Heart right ventricle (tissue), 16 donors: Measurements from ENCODE around the gene IFI6. TPM values are rescaled to one million over a fixed set of nuclear protein-coding genes. Genes with fewer than 3 reads are reported as not detected.
"Not testable (repeated sequence)": the region's sequence is repeated elsewhere in the genome, so short reads cannot be mapped to it uniquely, and the experiment has no call there.

Experiments
- ATAC-seq, 8 donors: fragments of 200-7000 bp; cut with Tn5 transposase; one replicate each; pipeline ENCODE4 v1.9.1; 2020; ENCODE audit warnings: mild to moderate bottlenecking in 8 of 8, moderate library complexity in 8 of 8, moderate number of reproducible peaks in 1 of 8
- DNase-seq, 2 donors: peaks; one replicate each; pipeline ENCODE4 v3.0.0-alpha.2; 2020
- H3K27ac ChIP-seq, 10 donors: fragments of 200-600 bp; sonication (generic) in 2 of 10; one replicate each; pipeline versions ENCODE4 v1.5.0 to v1.8.0; 2020 to 2022; ENCODE audit warnings: mild to moderate bottlenecking in 3 of 10
- H3K27me3 ChIP-seq, 7 donors: fragments of 200-600 bp; one replicate each; pipeline ENCODE4 v1.8.0; 2021 to 2022; ENCODE audit warnings: mild to moderate bottlenecking in 2 of 7
- H3K36me3 ChIP-seq, 9 donors: fragments of 200-600 bp; sonication (generic) in 1 of 9; one replicate each; pipeline versions ENCODE4 v1.5.0 to v1.8.0; 2020 to 2022; ENCODE audit warnings: mild to moderate bottlenecking in 2 of 9
- H3K4me1 ChIP-seq, 9 donors: fragments of 200-600 bp; sonication (generic) in 1 of 9; one replicate each; pipeline versions ENCODE4 v1.5.0 to v1.8.0; 2020 to 2022; ENCODE audit warnings: mild to moderate bottlenecking in 4 of 9
- H3K4me3 ChIP-seq, 10 donors: fragments of 200-600 bp; sonication (generic) in 2 of 10; one replicate each; pipeline versions ENCODE4 v1.5.0 to v1.8.0; 2020 to 2022; ENCODE audit warnings: mild to moderate bottlenecking in 7 of 10, moderate library complexity in 2 of 10
- H3K9me3 ChIP-seq, 11 donors: fragments of 200-600 bp in 10 of 11; sonication (generic) in 2 of 11; one replicate each; pipeline versions ENCODE4 v1.5.0 to v1.8.0; 2013 to 2022; ENCODE audit warnings: mild to moderate bottlenecking in 2 of 11, control low read depth in 1 of 11, moderate library complexity in 1 of 11
- CTCF ChIP-seq, 9 donors: fragments of 200-600 bp; sonication (generic) in 2 of 9; IDR thresholded peaks; one replicate each; pipeline versions ENCODE4 v1.5.0 to v1.8.0; 2021 to 2022; ENCODE audit warnings: antibody characterized with exemption in 9 of 9, mild to moderate bottlenecking in 5 of 9, moderate library complexity in 1 of 9
- WGBS, 2 donors: extraction: QIAGEN DNeasy Blood & Tissue Kit; methylation state at CpG; one replicate each; pipeline ENCODE4 v1.1.7; 2013; ENCODE audit warnings: inconsistent platforms in 1 of 2; 5-methylcytosine and 5-hydroxymethylcytosine counted together
- intact Hi-C, 10 donors: fragments of 100-400 bp; cut with DNase I; formaldehyde crosslinking; loops; one replicate each; pipeline versions ENCODE4 v1.11.1 to v1.14.2; 2022
- polyA plus RNA-seq, 2 donors: library from polyadenylated mRNA; stranded (reverse); fragments of 200-250 nt; gene quantifications; one replicate each; pipeline ENCODE4 v1.2.3, GENCODE V29; 2013
- total RNA-seq, 10 donors: library from RNA; stranded (reverse); fragmentation: NEBNext Ultra II Directional in 3 of 10; extraction: Animal tissue kit (Norgen Biotek cat#: 25700) in 3 of 10; gene quantifications; one replicate each; pipeline versions ENCODE4 v1.2.1 to v1.2.4, GENCODE V29; 2021 to 2023
- donor health status: Arrhythmogenic right ventricular cardiomyopathy.
- donor health status: ischemic (EF 13 %, LVEDD 7.1; RV severe dilation, severe dysfunction).
- donor health status: healthy with polysubstance abuse.
- donor health status: DM: no; HTN: yes; CAD: no.
- donor health status: DM: no; HTN: no; CAD: no.
- donor health status: ischemic (EF 25% LVEDD 6.9; RV normal size, moderate dysfunction).
- donor health status: ischemic (EF 25% LVEDD 5.7; RV mildly dilated, moderate dysfunction).
- donor health status: healthy.
- donor health status: DM: yes; HTN: yes; CAD: no.
- donor health status: Ischemic cardiomyopathy.
- donor health status: ischemic (EF 35%, LVEDD 5.7; RV mildly dilated, moderate dysfunction).
- donor health status: nonischemic (EF 11% LVEDD 7.7; RV severe dilation, severe dysfunction).
- donor health status: DM: yes; HTN: yes; CAD: no.
- donor health status: PGD.
- donor health status: ischemic (EF 29% LVEDD 5.4; RV normal size, mild dysfunction).
- donor health status: nonischemic (EF 23%, LVEDD 6.1; RV moderate dilation, normal function).

The IFI6 gene
- total and polyA plus RNA-seq, 12 donors, result 24.2 to 143 (median 48.5) TPM

- no peaks in the 10 kb centered on the region for H3K4me1 ChIP-seq
- no peak for TF ChIP-seq CTCF (IDR thresholded peaks at IDR 0.05)
- no peak overlapping the region for H3K4me3 ChIP-seq
- H3K9me3 ChIP-seq, result peaks cover 0 to 22% (median 9%) of the 10 kb centered on the region in 11 donors
- H3K36me3 ChIP-seq, result no peaks in the 10 kb centered on the region
- DNase-seq (no peak), ATAC-seq (no peak)
- 82 to 83% methylated on average over 4 of the region's 4 CpGs for WGBS, 2 donors
- intact Hi-C loops, result no loop called here
- peaks cover 0 to 2% (median 0%) of the 10 kb centered on the region in 7 donors for H3K27me3 ChIP-seq
- H3K27ac ChIP-seq, result no peak overlapping the region
Observed at GRCh38 chr1:27704958-27705357, 33.0 kb upstream of the IFI6 start.

DNA sequence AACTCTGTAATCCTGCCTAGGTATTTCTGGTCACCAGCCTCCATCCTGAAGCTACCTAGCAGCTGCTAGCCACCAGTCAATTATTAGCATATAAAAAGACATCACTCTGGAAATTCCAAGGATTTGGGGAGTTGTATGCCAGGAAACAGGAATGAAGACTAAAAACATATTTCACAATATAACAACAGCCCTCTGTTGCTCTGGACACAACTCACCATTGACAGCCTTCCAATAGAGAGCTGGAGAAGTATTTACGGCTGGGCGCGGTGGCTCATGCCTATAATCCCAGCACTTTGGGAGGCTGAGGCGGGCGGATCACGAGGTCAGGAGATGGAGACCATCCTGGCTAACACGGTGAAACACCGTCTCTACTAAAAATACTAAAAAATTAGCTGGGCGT lies 24.8 kb upstream of the IFI6 start:
- DNase-seq, H3K27ac ChIP-seq, intact Hi-C loops, ATAC-seq, H3K36me3 ChIP-seq, H3K4me1 ChIP-seq, H3K27me3 ChIP-seq, H3K4me3 ChIP-seq, H3K9me3 ChIP-seq: not testable (repeated sequence)
- 81 to 83% methylated on average over 9 of the region's 9 CpGs for WGBS, 2 donors

GRCh38 chr1:27690183-27690582 lies 18.2 kb upstream of the IFI6 start:
- Histone ChIP-seq H3K4me1 (peaks cover 0 to 16% (median 0%) of the 10 kb centered on the region in 9 donors), H3K27me3 (peaks cover 0 to 2% (median 0%) of the 10 kb centered on the region in 7 donors), H3K36me3 (no peaks in the 10 kb centered on the region), H3K9me3 (no peaks in the 10 kb centered on the region), H3K27ac (peak overlapping the region in 5 of 10 donors; percentile 15 to 62 (median 39)), H3K4me3 (no peak overlapping the region)
- ATAC-seq (no peak), DNase-seq (no peak)
- TF ChIP-seq CTCF (IDR thresholded peaks at IDR 0.05), result no peak
- intact Hi-C loops, result no loop called here
- 51 to 55% methylated on average over 2 of the region's 2 CpGs for WGBS, 2 donors

GRCh38 chr1:27689423-27690173 lies 17.6 kb upstream of the IFI6 start:
- Histone ChIP-seq H3K4me1 (peaks cover 0 to 16% (median 0%) of the 10 kb centered on the region in 9 donors), H3K27ac (peak overlapping the region in 7 of 10 donors; percentile 3 to 62 (median 39)), H3K27me3 (peaks cover 0 to 3% (median 0%) of the 10 kb centered on the region in 7 donors), H3K36me3 (no peaks in the 10 kb centered on the region), H3K9me3 (no peaks in the 10 kb centered on the region), H3K4me3 (peak overlapping the region in 4 of 10 donors; percentile 1 to 11 (median 6))
- intact Hi-C loops, result no loop called here
- ATAC-seq (peak in 6 of 8 donors; percentile 28 to 64 (median 51)), DNase-seq (no peak)
- WGBS, 2 donors, result 49 to 55% methylated on average over 4 of the region's 4 CpGs
- TF ChIP-seq CTCF (IDR thresholded peaks at IDR 0.05), result no peak

DNA sequence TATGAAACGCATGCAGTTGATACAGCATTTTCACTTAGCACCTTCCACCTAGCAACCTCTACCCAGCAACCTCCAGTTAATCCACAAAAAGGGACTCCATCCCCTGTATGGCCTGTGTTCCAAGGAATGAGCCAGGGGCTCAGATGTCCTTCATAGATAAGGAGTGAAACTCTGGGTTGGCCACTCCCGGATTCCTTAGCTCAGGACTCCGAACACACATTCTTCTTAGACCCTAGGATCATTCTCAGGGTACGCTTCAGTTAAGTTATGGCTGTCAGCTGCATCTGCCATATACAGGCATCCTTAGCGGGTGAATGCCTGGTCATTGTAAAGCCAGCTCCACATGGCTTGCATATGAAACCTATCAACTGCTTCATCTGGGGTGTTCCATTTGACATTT lies 15.9 kb upstream of the IFI6 start:
- intact Hi-C loops, result no loop called here
- no peaks in the 10 kb centered on the region for H3K9me3 ChIP-seq
- no peak for ATAC-seq
- 90 to 93% methylated on average over 5 of the region's 5 CpGs for WGBS, 2 donors
- peaks cover 0 to 16% (median 0%) of the 10 kb centered on the region in 9 donors for H3K4me1 ChIP-seq
- no peak overlapping the region for H3K27ac ChIP-seq
- no peaks in the 10 kb centered on the region for H3K36me3 ChIP-seq
- TF ChIP-seq CTCF (IDR thresholded peaks at IDR 0.05), result no peak
- H3K27me3 ChIP-seq, result peaks cover 0 to 3% (median 0%) of the 10 kb centered on the region in 7 donors
- DNase-seq, result no peak
- no peak overlapping the region for H3K4me3 ChIP-seq
